Progenitor cell of endocrine pancreas (in vitro differentiated cells): ENCODE data around the gene ICAM3. TPM values are rescaled to one million over a fixed set of nuclear protein-coding genes. Genes with fewer than 3 reads are reported as not detected.
"Not testable (repeated sequence)": the region's sequence is repeated elsewhere in the genome, so short reads cannot be mapped to it uniquely, and the experiment has no call there.

Source experiments
- DNase-seq: peaks from one replicate; pipeline ENCODE4 v3.0.0; 2021; ENCODE audit warnings: low spot score; ENCODE audit not compliant: unreplicated experiment
- H3K27ac Mint-ChIP-seq: 2 replicates; pipeline ENCODE4 v1.8.0; 2021; ENCODE audit warnings: mild to moderate bottlenecking, moderate library complexity, mixed read lengths
- H3K27me3 Mint-ChIP-seq: 2 replicates; pipeline ENCODE4 v1.8.0; 2021; ENCODE audit warnings: mixed read lengths
- H3K36me3 Mint-ChIP-seq: 2 replicates; pipeline ENCODE4 v1.8.0; 2022; ENCODE audit warnings: mixed read lengths; ENCODE audit not compliant: insufficient read depth
- H3K4me1 Mint-ChIP-seq: 2 replicates; pipeline ENCODE4 v1.8.0; 2021; ENCODE audit warnings: low read depth, mixed read lengths
- H3K4me3 Mint-ChIP-seq: 2 replicates; pipeline ENCODE4 v1.8.0; 2021; ENCODE audit warnings: low read depth, mild to moderate bottlenecking, moderate library complexity, mixed read lengths
- H3K9me3 Mint-ChIP-seq: 2 replicates; pipeline ENCODE4 v1.8.0; 2021; ENCODE audit warnings: low read depth, mixed read lengths
- total RNA-seq: library from RNA; stranded (reverse); gene quantifications from 2 replicates; pipeline ENCODE4 v1.2.1, GENCODE V29; 2021
- TF ChIP-seq, protein P1 (sequence below): fragments of 200-600 bp; sonication (generic); IDR thresholded peaks from one replicate; pipeline ENCODE4 v1.5.0; 2021; ENCODE audit warnings: antibody characterized with exemption, mild to moderate bottlenecking; ENCODE audit not compliant: unreplicated experiment

Gene ICAM3
- total RNA-seq, 1 donor from 2014 or later = 5.1 TPM

DNA sequence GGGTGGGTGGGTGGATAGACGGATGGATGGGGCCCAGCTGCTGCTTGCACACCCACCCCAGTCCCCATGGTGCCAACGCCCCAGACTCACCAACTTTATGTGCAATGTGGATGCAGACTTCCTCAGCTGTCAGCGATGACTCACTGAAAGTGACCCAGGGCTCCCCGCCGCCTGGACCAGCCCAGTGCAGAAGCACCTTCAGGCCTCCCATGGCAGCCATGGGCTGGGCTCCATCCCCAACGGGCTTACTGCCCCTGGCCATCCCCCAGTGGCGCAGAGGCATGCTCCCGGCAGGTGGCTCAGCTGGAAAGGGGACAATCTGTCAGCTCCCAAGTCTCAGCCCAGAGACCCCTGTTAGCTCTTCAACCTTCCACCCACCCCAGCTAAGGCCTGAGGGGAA is 38.7 kb upstream of the ICAM3 start:
- Mint-ChIP-seq H3K36me3 (peaks cover 9% of the 10 kb centered on the region), H3K27me3 (no peaks in the 10 kb centered on the region), H3K4me1 (peaks cover 7% of the 10 kb centered on the region), H3K27ac (no peak overlapping the region), H3K9me3 (no peaks in the 10 kb centered on the region), H3K4me3 (no peak overlapping the region)
- TF ChIP-seq, protein P1, sequence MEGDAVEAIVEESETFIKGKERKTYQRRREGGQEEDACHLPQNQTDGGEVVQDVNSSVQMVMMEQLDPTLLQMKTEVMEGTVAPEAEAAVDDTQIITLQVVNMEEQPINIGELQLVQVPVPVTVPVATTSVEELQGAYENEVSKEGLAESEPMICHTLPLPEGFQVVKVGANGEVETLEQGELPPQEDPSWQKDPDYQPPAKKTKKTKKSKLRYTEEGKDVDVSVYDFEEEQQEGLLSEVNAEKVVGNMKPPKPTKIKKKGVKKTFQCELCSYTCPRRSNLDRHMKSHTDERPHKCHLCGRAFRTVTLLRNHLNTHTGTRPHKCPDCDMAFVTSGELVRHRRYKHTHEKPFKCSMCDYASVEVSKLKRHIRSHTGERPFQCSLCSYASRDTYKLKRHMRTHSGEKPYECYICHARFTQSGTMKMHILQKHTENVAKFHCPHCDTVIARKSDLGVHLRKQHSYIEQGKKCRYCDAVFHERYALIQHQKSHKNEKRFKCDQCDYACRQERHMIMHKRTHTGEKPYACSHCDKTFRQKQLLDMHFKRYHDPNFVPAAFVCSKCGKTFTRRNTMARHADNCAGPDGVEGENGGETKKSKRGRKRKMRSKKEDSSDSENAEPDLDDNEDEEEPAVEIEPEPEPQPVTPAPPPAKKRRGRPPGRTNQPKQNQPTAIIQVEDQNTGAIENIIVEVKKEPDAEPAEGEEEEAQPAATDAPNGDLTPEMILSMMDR = no peak
- no peak for DNase-seq

DNA sequence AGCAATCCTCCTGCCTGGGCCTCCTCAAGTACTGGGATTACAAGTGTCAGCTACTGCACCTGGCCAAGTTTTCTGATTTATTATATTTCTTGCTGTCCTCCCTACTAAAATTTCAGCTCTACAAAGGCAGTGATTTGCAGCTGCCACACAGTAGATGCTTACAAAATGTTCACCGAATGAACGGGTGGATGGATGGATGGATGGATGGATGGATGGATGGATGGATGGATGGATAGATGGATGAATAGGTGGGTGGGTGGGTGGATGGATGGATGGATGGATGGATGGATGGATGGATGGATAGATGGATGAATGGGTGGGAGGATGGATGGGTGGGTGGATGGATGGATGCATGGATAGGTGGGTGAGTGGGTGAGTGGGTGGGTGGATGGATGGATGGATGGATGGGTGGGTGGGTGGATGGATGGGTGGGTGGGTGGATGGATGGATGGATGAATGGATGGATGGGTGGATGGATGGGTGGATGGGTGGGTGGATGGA is 37.8 kb upstream of the ICAM3 start:
- not testable (repeated sequence) for H3K27me3 Mint-ChIP-seq, DNase-seq, H3K4me1 Mint-ChIP-seq, H3K4me3 Mint-ChIP-seq, H3K27ac Mint-ChIP-seq, H3K9me3 Mint-ChIP-seq, H3K36me3 Mint-ChIP-seq

DNA sequence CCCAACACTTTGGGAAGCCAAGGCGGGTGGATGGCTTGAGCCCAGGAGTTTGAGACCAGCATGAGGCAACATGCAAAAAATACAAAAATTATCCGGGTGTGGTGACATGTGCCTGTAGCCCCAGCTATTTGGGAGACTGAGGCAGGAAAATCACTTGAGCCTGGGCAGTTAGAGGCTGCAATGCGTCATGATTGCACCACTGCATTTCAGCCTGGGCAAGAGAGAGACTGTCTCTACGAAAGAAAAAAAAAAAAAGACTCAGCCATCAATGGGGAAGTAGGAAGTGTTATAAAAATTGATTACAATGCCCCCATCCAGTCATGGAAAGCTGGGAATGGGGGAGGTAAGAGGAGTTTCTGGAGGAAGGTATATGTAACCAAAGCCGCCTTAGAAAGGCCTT is 35.5 kb upstream of the ICAM3 start:
- H3K36me3 Mint-ChIP-seq = peaks cover 9% of the 10 kb centered on the region
- no peak overlapping the region for H3K4me3 Mint-ChIP-seq
- H3K27me3 Mint-ChIP-seq = no peaks in the 10 kb centered on the region
- DNase-seq = no peak
- peaks cover 3% of the 10 kb centered on the region for H3K4me1 Mint-ChIP-seq
- H3K27ac Mint-ChIP-seq = no peak overlapping the region
- TF ChIP-seq, protein P1 = no peak
- H3K9me3 Mint-ChIP-seq = no peaks in the 10 kb centered on the region

DNA sequence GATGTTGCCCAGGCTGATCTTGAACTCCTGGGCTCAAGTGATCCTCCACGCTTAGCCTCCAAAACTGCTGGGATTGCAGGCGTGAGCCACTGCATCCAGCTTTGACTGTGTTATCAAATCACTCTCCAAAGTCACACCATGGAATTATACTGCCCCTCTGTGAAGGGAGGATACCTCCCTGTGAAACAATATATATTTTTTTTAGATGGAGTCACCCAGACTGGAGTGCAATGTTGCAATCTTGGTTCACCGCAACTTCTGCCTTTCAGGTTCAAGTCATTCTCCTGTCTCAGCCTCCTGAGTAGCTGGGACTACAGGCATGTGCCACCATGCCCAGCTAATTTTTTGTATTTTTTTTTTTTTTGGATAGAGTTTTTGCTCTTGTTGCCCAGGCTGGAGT is 33.3 kb upstream of the ICAM3 start:
- Mint-ChIP-seq H3K4me1 (no peaks in the 10 kb centered on the region), H3K27me3 (no peaks in the 10 kb centered on the region), H3K36me3 (peaks cover 14% of the 10 kb centered on the region), H3K9me3 (no peaks in the 10 kb centered on the region), H3K27ac (no peak overlapping the region), H3K4me3 (no peak overlapping the region)
- TF ChIP-seq, protein P1 = no peak
- no peak for DNase-seq

DNA sequence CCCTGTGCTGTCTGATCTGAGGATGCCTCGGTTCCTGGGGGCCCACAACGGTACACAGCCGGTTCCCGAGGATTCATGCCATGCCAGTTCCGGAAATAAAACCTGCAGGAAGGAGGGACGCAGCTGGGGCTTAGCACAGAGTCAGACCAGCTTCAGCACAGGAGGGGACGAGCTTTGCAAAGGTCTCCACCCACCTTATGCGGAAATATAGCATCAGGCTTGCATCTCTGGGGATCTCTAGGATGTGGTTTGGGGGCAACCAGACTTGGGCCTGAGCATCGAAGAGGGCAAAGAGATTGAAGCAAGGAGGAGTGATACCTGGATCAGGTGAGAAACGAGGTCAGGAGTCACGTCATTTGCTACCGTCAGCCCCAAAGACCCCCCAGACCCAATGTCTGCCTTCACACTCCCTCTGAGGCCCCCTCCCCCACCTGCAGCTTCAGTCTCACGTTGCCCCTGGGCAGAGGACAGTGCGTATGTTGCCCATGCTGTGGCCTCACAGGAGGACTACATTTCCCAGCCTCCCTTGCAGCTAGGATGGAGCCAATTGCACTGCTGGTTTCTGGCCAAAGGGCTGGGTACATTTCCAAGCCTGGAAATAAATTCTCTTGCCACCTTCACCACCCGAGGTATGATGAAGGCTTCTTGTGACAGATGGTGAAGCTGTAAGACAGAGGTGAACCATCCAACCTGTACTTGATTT is 28.8 kb upstream of the ICAM3 start:
- no peaks in the 10 kb centered on the region for H3K4me1 Mint-ChIP-seq
- H3K4me3 Mint-ChIP-seq = no peak overlapping the region
- TF ChIP-seq, protein P1 = no peak
- no peak for DNase-seq
- H3K27me3 Mint-ChIP-seq = no peaks in the 10 kb centered on the region
- H3K36me3 Mint-ChIP-seq = peaks cover 14% of the 10 kb centered on the region
- no peaks in the 10 kb centered on the region for H3K9me3 Mint-ChIP-seq
- no peak overlapping the region for H3K27ac Mint-ChIP-seq

DNA sequence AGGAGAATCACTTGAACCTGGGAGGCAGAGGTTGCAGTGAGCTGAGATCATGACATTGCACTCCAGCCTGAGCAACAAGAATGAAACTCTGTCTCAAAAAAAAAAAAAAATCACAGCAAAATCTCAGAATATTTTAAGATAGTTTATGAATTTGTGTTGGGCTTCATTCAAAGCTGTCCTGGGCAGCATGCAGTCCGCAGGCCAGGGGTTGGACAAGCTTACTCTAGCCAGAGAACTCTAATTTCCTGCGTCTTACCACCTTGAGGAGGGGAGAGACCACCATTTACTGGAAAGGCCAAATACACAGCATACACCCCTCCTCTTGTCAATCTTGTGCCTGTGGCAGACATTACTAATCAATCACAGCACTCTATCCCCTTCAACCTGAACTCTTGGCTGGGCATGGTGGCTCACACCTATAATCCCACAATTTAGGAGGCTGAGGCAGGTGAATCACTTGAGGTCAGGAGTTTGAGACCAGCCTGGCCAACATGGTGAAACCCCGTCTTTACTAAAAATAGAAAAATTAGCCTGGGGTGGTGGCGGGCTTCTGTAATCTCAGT is 27.6 kb upstream of the ICAM3 start:
- H3K4me1 Mint-ChIP-seq, H3K27me3 Mint-ChIP-seq, H3K9me3 Mint-ChIP-seq, H3K27ac Mint-ChIP-seq, DNase-seq, H3K4me3 Mint-ChIP-seq: not testable (repeated sequence)
- peaks cover 14% of the 10 kb centered on the region for H3K36me3 Mint-ChIP-seq
